ENCODE data around the gene PPP2R5C. TPM values are rescaled to one million over a fixed set of nuclear protein-coding genes. Genes with fewer than 3 reads are reported as not detected.
A peak's percentile ranks its signal among the peaks of the same experiment; 100 is the strongest.
"Not testable (repeated sequence)": the region's sequence is repeated elsewhere in the genome, so short reads cannot be mapped to it uniquely, and the experiment has no call there.

Gene PPP2R5C
- total RNA-seq, 2 experiments from 2014 or later = 232 to 281 TPM

- intact Hi-C loops (cut with DNase I, micrococcal nuclease) = no loop called here
- no peak overlapping the region for H3K27ac Mint-ChIP-seq
- peaks cover 37% of the 10 kb centered on the region for H3K4me1 Mint-ChIP-seq
- H3K36me3 Mint-ChIP-seq (ENCODE audit: low read depth) = no peaks in the 10 kb centered on the region
- DNase-seq (no peak), ATAC-seq (no peak)
- H3K4me3 Mint-ChIP-seq = no peak overlapping the region
- H3K27me3 Mint-ChIP-seq = no peaks in the 10 kb centered on the region
- CTCF ChIA-PET = interaction anchor here (0.6 to 1.9 kb wide), 3 partner anchors 11 to 143 kb away, joined by 3 to 7 read pairs (median 3); no protein-coding TSS in a partner anchor
- POLR2A ChIA-PET = interaction anchor here (0.6 kb wide), 1 partner anchor 14 kb away, joined by 7 read pairs; no protein-coding TSS in a partner anchor
- H3K9me3 Mint-ChIP-seq (ENCODE audit: low read depth) = no peaks in the 10 kb centered on the region
Measured at GRCh38 chr14:101717663-101718490, 43.6 kb upstream of the PPP2R5C start.

GRCh38 chr14:101719045-101719645 is 42.4 kb upstream of the PPP2R5C start:
- Mint-ChIP-seq H3K4me3 (no peak overlapping the region), H3K36me3 (ENCODE audit: low read depth) (no peaks in the 10 kb centered on the region), H3K4me1 (peaks cover 35% of the 10 kb centered on the region), H3K27ac (peak overlapping the region; percentile 47), H3K9me3 (ENCODE audit: low read depth) (no peaks in the 10 kb centered on the region), H3K27me3 (no peaks in the 10 kb centered on the region)
- POLR2A ChIA-PET = no interaction called here
- DNase-seq (no peak), ATAC-seq (no peak)
- CTCF ChIA-PET = interaction anchor here (1.2 to 1.9 kb wide), 4 partner anchors 8 to 53 kb away, joined by 3 to 7 read pairs (median 4); no protein-coding TSS in a partner anchor
- intact Hi-C loops (cut with DNase I, micrococcal nuclease) = no loop called here

- intact Hi-C loops (cut with DNase I, micrococcal nuclease) = loop anchor here (5.0 kb wide), 2 partner anchors 228 to 368 kb away; partner anchors contain the start of gene HSP90AA1 (in 1 of the 2)
- DNase-seq = no peak
- CTCF ChIA-PET = interaction anchor here (1.5 to 1.8 kb wide), 2 partner anchors 9 to 52 kb away, joined by 4 to 5 read pairs; no protein-coding TSS in a partner anchor
- POLR2A ChIA-PET = interaction anchor here (0.5 kb wide), 1 partner anchor 1123 kb away, joined by 3 read pairs; no protein-coding TSS in a partner anchor
- Mint-ChIP-seq H3K27ac (no peak overlapping the region), H3K36me3 (ENCODE audit: low read depth) (no peaks in the 10 kb centered on the region), H3K27me3 (no peaks in the 10 kb centered on the region), H3K4me1 (peaks cover 35% of the 10 kb centered on the region), H3K9me3 (ENCODE audit: low read depth) (no peaks in the 10 kb centered on the region), H3K4me3 (no peak overlapping the region)
- no peak for ATAC-seq
Measured at GRCh38 chr14:101719708-101720107, 41.8 kb upstream of the PPP2R5C start.

- POLR2A ChIA-PET = interaction anchor here (1.0 kb wide), 3 partner anchors 14 to 16 kb away, joined by 3 read pairs; no protein-coding TSS in a partner anchor
- CTCF ChIA-PET = interaction anchor here (1.2 to 1.6 kb wide), 2 partner anchors 13 to 16 kb away, joined by 4 to 8 read pairs; no protein-coding TSS in a partner anchor
- intact Hi-C loops (cut with DNase I, micrococcal nuclease) = loop anchor here (5.0 kb wide), 2 partner anchors 226 to 366 kb away; partner anchors contain the start of gene HSP90AA1 (in 1 of the 2)
- no peak overlapping the region for H3K4me3 Mint-ChIP-seq
- no peak for ATAC-seq
- no peak for DNase-seq
- no peaks in the 10 kb centered on the region for H3K9me3 Mint-ChIP-seq (ENCODE audit: low read depth)
- no peaks in the 10 kb centered on the region for H3K36me3 Mint-ChIP-seq (ENCODE audit: low read depth)
- peaks cover 40% of the 10 kb centered on the region for H3K4me1 Mint-ChIP-seq
- H3K27me3 Mint-ChIP-seq = no peaks in the 10 kb centered on the region
- peak overlapping the region; percentile 5 for H3K27ac Mint-ChIP-seq
Measured at GRCh38 chr14:101721111-101721510, 40.4 kb upstream of the PPP2R5C start.

- Mint-ChIP-seq H3K4me1 (peaks cover 48% of the 10 kb centered on the region), H3K27me3 (no peaks in the 10 kb centered on the region), H3K36me3 (ENCODE audit: low read depth) (no peaks in the 10 kb centered on the region), H3K9me3 (ENCODE audit: low read depth) (no peaks in the 10 kb centered on the region), H3K27ac (peak overlapping the region; percentile 99), H3K4me3 (peak overlapping the region; percentile 74)
- POLR2A ChIA-PET = interaction anchor here (1.0 kb wide), 3 partner anchors 15 to 17 kb away, joined by 3 read pairs; no protein-coding TSS in a partner anchor
- DNase-seq = peak; percentile 78
- peak; percentile 90 for ATAC-seq
- CTCF ChIA-PET = interaction anchor here (0.7 to 1.6 kb wide), 5 partner anchors 9 to 17 kb away, joined by 3 to 8 read pairs (median 3); no protein-coding TSS in a partner anchor
- intact Hi-C loops (cut with DNase I, micrococcal nuclease) = loop anchor here (1.0 to 5.0 kb wide), 6 partner anchors 9 to 365 kb away; partner anchors contain the start of genes HSP90AA1 (in 1 of the 2) and PPP2R5C (in 1 of the 2)
Measured at GRCh38 chr14:101721951-101722661, 39.4 kb upstream of the PPP2R5C start.

- Mint-ChIP-seq H3K27me3 (no peaks in the 10 kb centered on the region), H3K4me1 (peaks cover 56% of the 10 kb centered on the region), H3K4me3 (peak overlapping the region; percentile 74), H3K36me3 (ENCODE audit: low read depth) (no peaks in the 10 kb centered on the region), H3K27ac (peak overlapping the region; percentile 81), H3K9me3 (ENCODE audit: low read depth) (peaks cover under 1% of the 10 kb centered on the region)
- ChIA-PET POLR2A (no interaction called here), CTCF (no interaction called here)
- ATAC-seq (no peak), DNase-seq (no peak)
- intact Hi-C loops (cut with DNase I, micrococcal nuclease) = loop anchor here (2.0 to 5.0 kb wide), 4 partner anchors 16 to 364 kb away; partner anchors contain the start of genes HSP90AA1 (in 1 of the 2) and PPP2R5C (in 1 of the 2)
Measured at GRCh38 chr14:101723061-101723595, 38.4 kb upstream of the PPP2R5C start.

GRCh38 chr14:101725652-101726051 is 35.9 kb upstream of the PPP2R5C start:
- Mint-ChIP-seq H3K4me1 (peaks cover 54% of the 10 kb centered on the region), H3K27ac (peak overlapping the region; percentile 40)
- H3K9me3 Mint-ChIP-seq (ENCODE audit: low read depth); ATAC-seq; POLR2A ChIA-PET; intact Hi-C loops (cut with DNase I, micrococcal nuclease); H3K36me3 Mint-ChIP-seq (ENCODE audit: low read depth); DNase-seq; H3K27me3 Mint-ChIP-seq; H3K4me3 Mint-ChIP-seq: not testable (repeated sequence)
- CTCF ChIA-PET = interaction anchor here (0.6 to 2.0 kb wide), 2 partner anchors 19 to 84 kb away, joined by 3 to 6 read pairs; no protein-coding TSS in a partner anchor

- intact Hi-C loops (cut with DNase I, micrococcal nuclease) = no loop called here
- peaks cover 56% of the 10 kb centered on the region for H3K4me1 Mint-ChIP-seq
- no peaks in the 10 kb centered on the region for H3K27me3 Mint-ChIP-seq
- peak overlapping the region; percentile 47 for H3K27ac Mint-ChIP-seq
- no peak overlapping the region for H3K4me3 Mint-ChIP-seq
- ATAC-seq (no peak), DNase-seq (no peak)
- H3K36me3 Mint-ChIP-seq (ENCODE audit: low read depth) = no peaks in the 10 kb centered on the region
- POLR2A ChIA-PET = interaction anchor here (0.6 to 1.0 kb wide), 3 partner anchors 9 to 123 kb away, joined by 3 read pairs; no protein-coding TSS in a partner anchor
- CTCF ChIA-PET = interaction anchor here (0.6 to 2.0 kb wide), 3 partner anchors 19 to 83 kb away, joined by 3 to 6 read pairs (median 3); no protein-coding TSS in a partner anchor
- H3K9me3 Mint-ChIP-seq (ENCODE audit: low read depth) = peaks cover 3% of the 10 kb centered on the region
Measured at GRCh38 chr14:101726295-101726953, 35.1 kb upstream of the PPP2R5C start.

- POLR2A ChIA-PET = interaction anchor here (0.6 to 1.0 kb wide), 2 partner anchors 8 to 93 kb away, joined by 3 read pairs; no protein-coding TSS in a partner anchor
- CTCF ChIA-PET = interaction anchor here (0.7 to 2.0 kb wide), 2 partner anchors 20 to 33 kb away, joined by 3 to 6 read pairs; no protein-coding TSS in a partner anchor
- intact Hi-C loops (cut with DNase I, micrococcal nuclease) = no loop called here
- no peak overlapping the region for H3K4me3 Mint-ChIP-seq
- no peak overlapping the region for H3K27ac Mint-ChIP-seq
- DNase-seq = no peak
- H3K27me3 Mint-ChIP-seq = no peaks in the 10 kb centered on the region
- H3K9me3 Mint-ChIP-seq (ENCODE audit: low read depth) = peaks cover 3% of the 10 kb centered on the region
- ATAC-seq = no peak
- peaks cover 59% of the 10 kb centered on the region for H3K4me1 Mint-ChIP-seq
- no peaks in the 10 kb centered on the region for H3K36me3 Mint-ChIP-seq (ENCODE audit: low read depth)
Measured at GRCh38 chr14:101726954-101727302, 34.6 kb upstream of the PPP2R5C start.

Measured in activated CD4-positive, alpha-beta T cell treated with anti-CD3 and anti-CD28 coated beads for 36 hours (primary cell).